Activated T-helper 17 cell treated with anti-CD3 and anti-CD28 coated beads, Interleukin-2, amount 50 U/mL, for 72 hours (primary cell): ENCODE measurements around the gene TBC1D3L. TPM values are rescaled to one million over a fixed set of nuclear protein-coding genes. Genes with fewer than 3 reads are reported as not detected.
"Not testable (repeated sequence)": the region's sequence is repeated elsewhere in the genome, so short reads cannot be mapped to it uniquely, and the experiment has no call there.

Source experiments
- ATAC-seq: fragments of 150-1000 bp; cut with Tn5 transposase; replicated peaks from 2 replicates; pipeline ENCODE4 v1.10.0; 2021; ENCODE audit warnings: mild to moderate bottlenecking, moderate library complexity
- H3K27ac Mint-ChIP-seq: one replicate; pipeline ENCODE4 v1.8.0; 2022; ENCODE audit warnings: mixed read lengths
- H3K27me3 Mint-ChIP-seq: one replicate; pipeline ENCODE4 v1.8.0; 2022; ENCODE audit warnings: mixed read lengths
- H3K36me3 Mint-ChIP-seq: one replicate; pipeline ENCODE4 v1.8.0; 2022; ENCODE audit warnings: low read depth, mild to moderate bottlenecking, mixed read lengths
- H3K4me1 Mint-ChIP-seq: one replicate; pipeline ENCODE4 v1.8.0; 2022; ENCODE audit warnings: mixed read lengths
- H3K4me3 Mint-ChIP-seq: one replicate; pipeline ENCODE4 v1.8.0; 2022; ENCODE audit warnings: mild to moderate bottlenecking, mixed read lengths
- H3K9me3 Mint-ChIP-seq: one replicate; pipeline ENCODE4 v1.8.0; 2022; ENCODE audit warnings: mixed read lengths
- total RNA-seq, 2 donors: library from RNA; stranded (reverse); gene quantifications; one replicate each; pipeline ENCODE4 v1.2.3, GENCODE V29; 2022

The TBC1D3L gene
- total RNA-seq, result 10 to 100 TPM in 1 of 2 donors, under 1 TPM in 1; 0.41 to 38.1 TPM

DNA sequence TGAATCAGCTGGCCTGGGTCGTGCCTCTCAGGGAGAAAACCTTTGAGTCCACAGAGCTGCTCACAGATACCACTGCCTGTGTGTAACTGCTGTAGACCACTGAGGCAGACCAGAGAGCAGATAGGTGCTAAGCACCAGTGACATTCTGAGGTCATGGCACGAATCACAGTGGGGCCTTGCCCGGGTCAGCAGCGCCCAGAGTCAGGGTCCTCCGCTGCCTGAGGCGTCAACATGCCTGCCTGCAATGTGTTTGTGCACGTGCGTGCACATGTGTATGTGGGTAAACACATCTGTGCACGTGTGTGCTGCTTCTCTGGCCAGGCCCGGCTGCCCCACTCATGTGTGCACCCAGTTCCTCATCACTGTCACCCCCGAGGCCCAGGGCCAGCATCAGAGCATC is at the start of gene TBC1D3L:
Gene TBC1D3L (minus strand): TSS at position 101 of the 400 bp plus-strand sequence. CDS start 1,540 bp downstream, outside the sequence.
- H3K36me3 Mint-ChIP-seq, H3K27me3 Mint-ChIP-seq, ATAC-seq: not testable (repeated sequence)

GRCh38 chr17:38003676-38004075 is 14.8 kb upstream of the TBC1D3L start, which contains the start of gene TBC1D3D:
Gene TBC1D3D, plus strand, starts transcription at chr17:38003976. Its CDS starts 1,585 bp downstream, at chr17:38005561.
- H3K36me3 Mint-ChIP-seq, ATAC-seq, H3K27ac Mint-ChIP-seq, H3K4me1 Mint-ChIP-seq, H3K27me3 Mint-ChIP-seq, H3K4me3 Mint-ChIP-seq, H3K9me3 Mint-ChIP-seq: not testable (repeated sequence)

More for the DNA sequence above, at the start of gene TBC1D3L:
- H3K4me3 Mint-ChIP-seq, H3K27ac Mint-ChIP-seq, H3K9me3 Mint-ChIP-seq, H3K4me1 Mint-ChIP-seq: not testable (repeated sequence)

Other genes starting within 250 kb of the TBC1D3L start
- under 1 TPM in 1 of 2 donors, not detected in 1; 0.50 TPM for gene HNF1B, start 244.0 kb downstream of the TBC1D3L start, total RNA-seq
- not detected for gene TBC1D3K, start 64.6 kb downstream of the TBC1D3L start, total RNA-seq
- gene TBC1D3D, start 14.9 kb upstream of the TBC1D3L start, total RNA-seq, result 1 to 10 TPM in 1 of 2 donors, under 1 TPM in 1; 0.85 to 3.7 TPM
- gene TBC1D3C, start 79.6 kb upstream of the TBC1D3L start, total RNA-seq, result not detected
- gene TBC1D3E, start 138.9 kb upstream of the TBC1D3L start, total RNA-seq, result not detected
- 1 to 10 TPM in 1 of 2 donors, not detected in 1; 7.9 TPM for gene TBC1D3, start 203.5 kb upstream of the TBC1D3L start, total RNA-seq